Esophagus squamous epithelium (tissue), 4 donors: Measurements from ENCODE around the gene MAN2A1.

Experiments used
- CTCF ChIP-seq, 6 experiments: fragments of 450-650 bp in 4 of 6; fragments of 200-600 bp in 2 of 6; sonication (generic) in 2 of 6; IDR thresholded peaks; one replicate each; pipeline ENCODE4 v1.5.1; 2016 to 2019; ENCODE audit warnings: antibody characterized with exemption in 6 of 6, mild to moderate bottlenecking in 4 of 6, moderate library complexity in 4 of 6
- POLR2A ChIP-seq, 4 donors: fragments of 450-650 bp; IDR thresholded peaks; one replicate each; pipeline ENCODE4 v1.6.1; 2017; ENCODE audit warnings: antibody characterized with exemption in 4 of 4, mild to moderate bottlenecking in 4 of 4, moderate library complexity in 3 of 4

GRCh38 chr5:109692852-109693251, 3.1 kb downstream of the MAN2A1 start:
- TF ChIP-seq CTCF (IDR thresholded peaks at IDR 0.05) (no peak), POLR2A (IDR thresholded peaks at IDR 0.05) (no peak)
